GM12872 (cell line): ENCODE results near the gene HSPA12A.
A peak's percentile ranks its signal among the peaks of the same experiment; 100 is the strongest.

Experiments used
- CTCF ChIP-seq: IDR thresholded peaks from 3 replicates; pipeline ENCODE4 v1.5.1; 2011; ENCODE audit warnings: low read depth, mild to moderate bottlenecking, low read length, moderate library complexity; ENCODE audit not compliant: insufficient read depth

HSPA12A gene, protein sequence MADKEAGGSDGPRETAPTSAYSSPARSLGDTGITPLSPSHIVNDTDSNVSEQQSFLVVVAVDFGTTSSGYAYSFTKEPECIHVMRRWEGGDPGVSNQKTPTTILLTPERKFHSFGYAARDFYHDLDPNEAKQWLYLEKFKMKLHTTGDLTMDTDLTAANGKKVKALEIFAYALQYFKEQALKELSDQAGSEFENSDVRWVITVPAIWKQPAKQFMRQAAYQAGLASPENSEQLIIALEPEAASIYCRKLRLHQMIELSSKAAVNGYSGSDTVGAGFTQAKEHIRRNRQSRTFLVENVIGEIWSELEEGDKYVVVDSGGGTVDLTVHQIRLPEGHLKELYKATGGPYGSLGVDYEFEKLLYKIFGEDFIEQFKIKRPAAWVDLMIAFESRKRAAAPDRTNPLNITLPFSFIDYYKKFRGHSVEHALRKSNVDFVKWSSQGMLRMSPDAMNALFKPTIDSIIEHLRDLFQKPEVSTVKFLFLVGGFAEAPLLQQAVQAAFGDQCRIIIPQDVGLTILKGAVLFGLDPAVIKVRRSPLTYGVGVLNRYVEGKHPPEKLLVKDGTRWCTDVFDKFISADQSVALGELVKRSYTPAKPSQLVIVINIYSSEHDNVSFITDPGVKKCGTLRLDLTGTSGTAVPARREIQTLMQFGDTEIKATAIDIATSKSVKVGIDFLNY

GRCh38 chr10:116742367-116743265 is at the start of gene HSPA12A:
Gene HSPA12A, minus strand, starts transcription at chr10:116742566. Its CDS starts 97 bp downstream, at chr10:116742469.
- TF ChIP-seq CTCF = no peak

DNA sequence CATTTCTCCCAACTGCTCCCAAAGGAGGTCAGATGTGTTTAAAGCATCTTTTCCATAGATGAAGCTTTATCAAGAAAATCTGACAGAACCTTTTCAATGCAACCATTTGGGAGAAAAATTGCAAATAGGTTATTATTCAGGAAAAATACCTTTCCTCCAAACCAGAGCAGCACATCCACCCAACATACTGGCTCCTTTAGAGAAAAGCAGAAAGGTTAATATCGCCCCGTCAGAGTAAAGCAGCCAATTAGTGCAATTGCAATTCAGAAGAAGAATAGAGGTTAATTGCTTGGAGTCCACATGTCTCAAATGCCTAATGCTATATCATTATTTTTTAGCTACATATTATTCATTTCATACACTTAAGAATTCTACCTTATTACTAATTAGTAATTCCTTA is 48.9 kb upstream of the HSPA12A start:
- TF ChIP-seq CTCF = no peak

DNA sequence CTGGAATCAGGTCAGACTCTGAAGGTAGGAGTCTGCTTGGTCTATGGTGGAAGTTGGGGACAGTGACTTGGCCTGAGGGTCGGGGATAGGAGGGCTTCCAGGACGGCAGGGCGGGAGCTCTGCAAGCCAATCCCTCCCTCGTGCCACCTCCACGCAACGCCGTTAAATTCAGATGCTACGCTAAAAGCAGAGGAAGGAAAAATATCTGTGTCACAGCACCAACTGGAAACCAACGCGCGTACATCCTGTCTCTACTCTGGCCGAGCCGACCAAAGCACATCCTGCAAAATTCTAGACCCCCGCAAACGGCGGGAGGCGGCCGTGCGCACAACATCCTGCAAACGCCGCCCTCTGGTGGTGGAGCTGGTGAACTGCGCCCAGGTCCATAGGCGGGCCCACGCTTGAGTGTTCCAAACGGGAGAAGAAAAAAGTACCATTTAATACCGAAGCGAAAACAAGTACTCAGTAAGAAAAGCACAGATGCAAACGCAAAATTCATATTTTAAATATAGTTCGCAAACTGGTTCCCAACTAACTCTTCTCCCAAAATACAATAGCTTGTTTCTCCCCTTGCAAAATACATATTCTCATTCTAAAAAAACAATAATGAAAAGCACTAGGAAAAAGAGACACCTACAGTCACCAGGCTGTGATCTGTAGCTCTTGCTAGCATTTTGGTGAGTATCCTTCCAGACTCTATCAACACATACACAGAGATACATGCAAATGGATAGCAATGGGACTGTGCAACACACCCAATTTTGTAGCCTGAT is 45.7 kb upstream of the HSPA12A start:
- peak; percentile 95 for TF ChIP-seq CTCF

GRCh38 chr10:116787053-116787659 is 44.8 kb upstream of the HSPA12A start:
- no peak for TF ChIP-seq CTCF

GRCh38 chr10:116785867-116786266 is 43.5 kb upstream of the HSPA12A start:
- no peak for TF ChIP-seq CTCF

- no peak for TF ChIP-seq CTCF
These were observed 42.9 kb upstream of the HSPA12A start for GRCh38 chr10:116785282-116785681.
